Lung (tissue), 12 donors: ENCODE results near the gene CNN2. TPM values are rescaled to one million over a fixed set of nuclear protein-coding genes. Genes with fewer than 3 reads are reported as not detected.

Experiments used
- ATAC-seq: fragments of 200-7000 bp; cut with Tn5 transposase; one replicate; pipeline ENCODE4 v1.9.1; 2020; ENCODE audit warnings: moderate number of reproducible peaks; ENCODE audit not compliant: insufficient read depth, low FRiP score
- DNase-seq, 3 donors: peaks; one replicate each; pipeline ENCODE4 v3.0.0-alpha.2; 2013 to 2017
- H3K27ac ChIP-seq, 2 donors: one replicate each; pipeline ENCODE4 v1.5.1; 2013; ENCODE audit warnings: mild to moderate bottlenecking in 2 of 2, moderate library complexity in 2 of 2, control low read depth in 1 of 2, inconsistent platforms in 1 of 2, low read depth in 1 of 2, low read length in 1 of 2
- H3K27me3 ChIP-seq, 3 donors: one replicate each; pipeline ENCODE4 v1.5.1; 2013; ENCODE audit warnings: low read length in 2 of 3; ENCODE audit not compliant: control insufficient read depth in 3 of 3, insufficient read depth in 3 of 3
- H3K36me3 ChIP-seq, 4 donors: one replicate each; pipeline ENCODE4 v1.5.1; 2013; ENCODE audit warnings: low read length in 4 of 4, mild to moderate bottlenecking in 1 of 4, moderate library complexity in 1 of 4; ENCODE audit not compliant: control insufficient read depth in 4 of 4, insufficient read depth in 4 of 4
- H3K4me1 ChIP-seq, 5 donors: one replicate each; pipeline ENCODE4 v1.5.1; 2013; ENCODE audit warnings: low read length in 5 of 5, mild to moderate bottlenecking in 2 of 5, moderate library complexity in 1 of 5; ENCODE audit not compliant: control insufficient read depth in 5 of 5, insufficient read depth in 5 of 5
- H3K4me3 ChIP-seq: one replicate; pipeline ENCODE4 v1.5.1; 2013; ENCODE audit warnings: mild to moderate bottlenecking, control low read depth, moderate library complexity
- H3K9ac ChIP-seq, 2 donors: one replicate each; pipeline ENCODE4 v1.5.1; 2013; ENCODE audit warnings: low read length in 2 of 2, control low read depth in 1 of 2; ENCODE audit not compliant: insufficient read depth in 1 of 2
- H3K9me3 ChIP-seq, 4 donors: one replicate each; pipeline ENCODE4 v1.5.1; 2013; ENCODE audit warnings: low read length in 3 of 4, mild to moderate bottlenecking in 1 of 4, moderate library complexity in 1 of 4; ENCODE audit not compliant: control insufficient read depth in 4 of 4, insufficient read depth in 3 of 4
- WGBS, 2 donors: extraction: QIAGEN DNeasy Blood & Tissue Kit; methylation state at CpG; one replicate each; pipeline ENCODE4 v1.1.7; 2013; 5-methylcytosine and 5-hydroxymethylcytosine counted together
- polyA plus RNA-seq, 2 donors: library from polyadenylated mRNA; stranded (reverse); fragments of 200-250 nt; gene quantifications; one replicate each; pipeline ENCODE4 v1.2.1, GENCODE V29; 2013
- total RNA-seq, 2 donors: library from RNA; depleted of rRNA in 1 of 2; stranded (reverse); fragments of >200 nt in 1 of 2; gene quantifications; one replicate each; pipeline ENCODE4 v1.2.1, GENCODE V29; 2014 to 2021
- TF ChIP-seq, protein P1 (sequence below): IDR thresholded peaks from 2 replicates; pipeline ENCODE4 v1.5.1; 2012; ENCODE audit warnings: mild to moderate bottlenecking; ENCODE audit errors: control extremely low read depth, extremely low read depth
- donor health status: control.
- donor health status: control.
- donor health status: Bipolar disorder and iron deficiency.
- donor health status: healthy.
- donor health status: DM: yes; HTN: yes; CAD: no.

Gene CNN2
- total and polyA plus RNA-seq, 4 donors = 161 to 236 (median 180) TPM

DNA sequence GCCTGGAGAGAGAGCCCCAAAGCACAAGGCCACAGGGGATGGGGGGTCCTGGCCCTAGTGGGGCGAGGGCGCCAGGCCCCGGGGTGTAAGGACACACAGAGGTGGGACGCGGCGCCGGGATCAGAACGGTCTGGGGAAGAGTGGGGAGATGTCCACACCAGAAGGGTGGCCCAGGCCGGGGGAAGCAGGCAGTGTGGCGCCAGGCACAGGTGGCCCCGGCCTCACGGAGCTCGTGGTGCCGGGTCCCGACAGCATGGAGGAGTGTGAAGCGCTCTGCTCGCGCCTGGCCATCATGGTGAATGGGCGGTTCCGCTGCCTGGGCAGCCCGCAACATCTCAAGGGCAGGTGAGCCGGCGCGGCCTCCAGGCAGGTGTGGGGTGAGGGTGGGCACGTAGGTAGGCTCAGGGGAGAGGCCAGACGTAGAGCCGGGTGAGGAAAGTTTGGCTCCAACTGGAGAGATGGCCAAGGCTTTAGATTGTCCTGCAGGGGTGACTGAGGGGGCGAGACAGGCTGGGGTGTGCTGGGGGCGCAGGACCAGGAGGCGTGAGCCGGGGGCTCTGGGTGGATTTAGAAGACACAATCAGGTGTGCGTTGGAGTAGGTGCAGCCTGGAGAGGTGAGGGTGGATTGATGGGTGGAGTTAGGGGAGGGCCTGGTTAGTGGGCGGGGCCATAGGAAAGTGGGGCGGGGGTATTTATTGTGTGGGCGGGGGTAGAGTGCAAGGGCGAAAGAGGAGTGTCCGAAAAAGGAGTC, 37.7 kb downstream of the CNN2 start:
- DNase-seq = no peak
- no peak overlapping the region for H3K9ac ChIP-seq
- WGBS, 2 donors = 68 to 83% methylated on average over 37 of the region's 37 CpGs
- peaks cover 0 to 24% (median 18%) of the 10 kb centered on the region in 3 donors for H3K27me3 ChIP-seq
- H3K36me3 ChIP-seq = no peaks in the 10 kb centered on the region
- H3K4me3 ChIP-seq = no peak overlapping the region
- TF ChIP-seq, protein P1, sequence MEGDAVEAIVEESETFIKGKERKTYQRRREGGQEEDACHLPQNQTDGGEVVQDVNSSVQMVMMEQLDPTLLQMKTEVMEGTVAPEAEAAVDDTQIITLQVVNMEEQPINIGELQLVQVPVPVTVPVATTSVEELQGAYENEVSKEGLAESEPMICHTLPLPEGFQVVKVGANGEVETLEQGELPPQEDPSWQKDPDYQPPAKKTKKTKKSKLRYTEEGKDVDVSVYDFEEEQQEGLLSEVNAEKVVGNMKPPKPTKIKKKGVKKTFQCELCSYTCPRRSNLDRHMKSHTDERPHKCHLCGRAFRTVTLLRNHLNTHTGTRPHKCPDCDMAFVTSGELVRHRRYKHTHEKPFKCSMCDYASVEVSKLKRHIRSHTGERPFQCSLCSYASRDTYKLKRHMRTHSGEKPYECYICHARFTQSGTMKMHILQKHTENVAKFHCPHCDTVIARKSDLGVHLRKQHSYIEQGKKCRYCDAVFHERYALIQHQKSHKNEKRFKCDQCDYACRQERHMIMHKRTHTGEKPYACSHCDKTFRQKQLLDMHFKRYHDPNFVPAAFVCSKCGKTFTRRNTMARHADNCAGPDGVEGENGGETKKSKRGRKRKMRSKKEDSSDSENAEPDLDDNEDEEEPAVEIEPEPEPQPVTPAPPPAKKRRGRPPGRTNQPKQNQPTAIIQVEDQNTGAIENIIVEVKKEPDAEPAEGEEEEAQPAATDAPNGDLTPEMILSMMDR = no peak
- H3K9me3 ChIP-seq = peaks cover 0 to 2% (median 0%) of the 10 kb centered on the region in 4 donors
- peaks cover 0 to 26% (median 0%) of the 10 kb centered on the region in 5 donors for H3K4me1 ChIP-seq
- no peak overlapping the region for H3K27ac ChIP-seq
- no peak for ATAC-seq

GRCh38 chr19:1064661-1065605, 38.5 kb downstream of the CNN2 start:
- TF ChIP-seq, protein P1 = peak; percentile 84
- H3K4me3 ChIP-seq = no peak overlapping the region
- H3K9ac ChIP-seq = no peak overlapping the region
- DNase-seq = peak; percentile 54 to 78 (median 75)
- peak overlapping the region in 1 of 2 donors; percentile 56 for H3K27ac ChIP-seq
- H3K4me1 ChIP-seq = peaks cover 0 to 29% (median 0%) of the 10 kb centered on the region in 5 donors
- peak; percentile 32 for ATAC-seq
- H3K9me3 ChIP-seq = peaks cover 0 to 2% (median 0%) of the 10 kb centered on the region in 4 donors
- H3K36me3 ChIP-seq = no peaks in the 10 kb centered on the region
- WGBS, 2 donors = 9 to 13% methylated on average over 57 to 60 of the region's 60 CpGs
- peaks cover 0 to 29% (median 26%) of the 10 kb centered on the region in 3 donors for H3K27me3 ChIP-seq

DNA sequence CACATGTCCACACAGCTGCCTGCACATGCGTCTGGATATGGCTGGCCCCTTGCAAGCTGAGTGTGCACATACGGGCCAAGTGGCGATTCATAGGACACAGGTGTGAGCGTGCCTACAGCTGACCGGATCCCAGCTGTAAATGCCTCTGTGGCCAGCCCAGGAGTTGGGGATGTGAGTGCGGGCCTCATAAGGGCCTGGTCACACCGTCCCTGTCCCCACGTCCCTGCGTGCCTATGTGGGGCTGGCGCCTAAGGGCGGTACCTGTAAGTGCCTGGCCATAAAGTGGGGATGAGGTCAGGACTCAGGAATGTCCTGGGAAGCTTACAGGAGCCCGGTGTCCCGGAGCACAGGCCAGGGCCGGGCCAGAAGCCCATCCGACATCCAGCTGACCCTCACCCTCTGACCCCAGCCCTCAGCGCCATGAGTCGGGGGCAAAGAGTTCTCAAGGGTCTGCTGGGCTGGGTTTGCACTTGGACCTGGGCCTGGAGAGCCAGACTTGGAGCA, 39.2 kb downstream of the CNN2 start:
- Histone ChIP-seq H3K36me3 (peaks cover 0 to under 1% (median 0%) of the 10 kb centered on the region in 4 donors), H3K4me1 (peaks cover 0 to 29% (median 0%) of the 10 kb centered on the region in 5 donors), H3K27ac (peak overlapping the region in 1 of 2 donors; percentile 56), H3K9me3 (peaks cover 0 to 2% (median 0%) of the 10 kb centered on the region in 4 donors), H3K27me3 (peaks cover 0 to 35% (median 29%) of the 10 kb centered on the region in 3 donors), H3K4me3 (no peak overlapping the region), H3K9ac (no peak overlapping the region)
- ATAC-seq = peak; percentile 38
- TF ChIP-seq, protein P1 = no peak
- WGBS, 2 donors = 60 to 75% methylated on average over 17 of the region's 17 CpGs
- no peak for DNase-seq
